SU-DHL-6 (cell line): ENCODE data around the gene EOMES.
A peak's percentile ranks its signal among the peaks of the same experiment; 100 is the strongest.

Experiments
- H2AFZ ChIP-seq: fragments of 200-600 bp; sonication (generic); 2 replicates; pipeline ENCODE4 v1.6.1; 2014; ENCODE audit warnings: low read depth, mild to moderate bottlenecking, moderate library complexity, mixed read lengths, antibody characterized with exemption, low read length; ENCODE audit not compliant: severe bottlenecking
- H3F3A ChIP-seq: fragments of 200-600 bp; shearing (Covaris generic); 2 replicates; pipeline ENCODE4 v1.6.0; 2016; ENCODE audit warnings: antibody characterized with exemption, mild to moderate bottlenecking; ENCODE audit not compliant: insufficient read depth
- H3K27ac ChIP-seq: fragments of 200-600 bp; sonication (generic); 2 replicates; pipeline ENCODE4 v1.5.1; 2016; ENCODE audit warnings: low read depth, mild to moderate bottlenecking, low read length, moderate library complexity, mixed read lengths
- H3K27me3 ChIP-seq: fragments of 200-600 bp; sonication (generic), shearing (Covaris generic); 2 replicates; pipeline ENCODE4 v1.6.0; 2014; ENCODE audit warnings: mild to moderate bottlenecking, low read length
- H3K36me3 ChIP-seq: fragments of 200-600 bp; sonication (generic); 2 replicates; pipeline ENCODE4 v1.6.1; 2014; ENCODE audit warnings: mild to moderate bottlenecking, low read length, mixed read lengths
- H3K4me2 ChIP-seq: fragments of 300-600, 200-600 bp; shearing (Covaris generic), sonication (generic); 2 replicates; pipeline ENCODE4 v1.6.0; 2014; ENCODE audit warnings: low read length, low read depth, mild to moderate bottlenecking; ENCODE audit not compliant: poor library complexity, severe bottlenecking
- H3K4me3 ChIP-seq: fragments of 200-600 bp; sonication (generic); 2 replicates; pipeline ENCODE4 v1.5.1; 2014; ENCODE audit warnings: antibody characterized with exemption, low read length, mild to moderate bottlenecking, mixed read lengths; ENCODE audit not compliant: insufficient read depth, poor library complexity, severe bottlenecking
- H3K79me2 ChIP-seq: fragments of 200-600 bp; sonication (generic); 2 replicates; pipeline ENCODE4 v1.6.1; 2014; ENCODE audit warnings: mild to moderate bottlenecking, low read length, moderate library complexity; ENCODE audit not compliant: insufficient read depth
- H3K9ac ChIP-seq: fragments of 200-600 bp; sonication (generic); 2 replicates; pipeline ENCODE4 v1.7.0; 2014; ENCODE audit warnings: mild to moderate bottlenecking, low read length
- H3K9me2 ChIP-seq: fragments of 200-600 bp; sonication (generic); replicated peaks from 2 replicates; pipeline ENCODE4 v1.6.1; 2014; ENCODE audit warnings: low read length; ENCODE audit not compliant: insufficient read depth
- H3K9me3 ChIP-seq: fragments of 200-600 bp; sonication (generic); 2 replicates; pipeline ENCODE4 v1.6.1; 2014; ENCODE audit warnings: low read length, mixed read lengths; ENCODE audit not compliant: insufficient read depth
- H4K20me1 ChIP-seq: fragments of 200-600 bp; sonication (generic); 2 replicates; pipeline ENCODE4 v1.6.1; 2014; ENCODE audit warnings: low read depth, mild to moderate bottlenecking, antibody characterized with exemption, low read length, moderate library complexity, mixed read lengths
- CTCF ChIP-seq: fragments of 200-600 bp; sonication (generic); IDR thresholded peaks from one replicate; pipeline ENCODE4 v1.5.1; 2017; ENCODE audit warnings: antibody characterized with exemption, mild to moderate bottlenecking, low read length, moderate library complexity; ENCODE audit not compliant: insufficient read depth, poor library complexity, severe bottlenecking
- EZH2phosphoT487 ChIP-seq: fragments of 200-600 bp; sonication (generic), shearing (Covaris generic); conservative IDR thresholded peaks from 2 replicates; pipeline ENCODE4 v1.6.1; 2018; ENCODE audit warnings: mild to moderate bottlenecking, antibody characterized with exemption, low read length, moderate library complexity, mixed read lengths

EOMES gene

DNA sequence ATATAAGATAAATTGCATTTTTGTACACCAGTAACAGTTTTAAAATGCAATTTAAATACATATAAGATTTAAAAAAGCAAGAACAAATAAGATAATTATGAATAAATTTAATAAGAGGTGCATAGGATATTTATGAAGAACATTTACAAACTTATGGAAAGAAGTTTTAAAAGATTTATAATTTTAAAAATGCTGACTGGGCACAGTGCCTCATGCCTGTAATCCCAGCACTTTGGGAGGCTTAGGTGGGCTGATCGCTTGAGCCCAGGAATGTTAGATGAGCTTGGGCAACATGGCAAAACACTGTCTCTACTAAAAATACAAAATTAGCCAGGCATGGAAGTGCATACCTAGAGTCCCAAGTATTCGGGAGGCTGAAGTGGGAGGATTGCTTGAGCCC lies 37.8 kb downstream of the EOMES start:
- H3K27ac ChIP-seq: no peak overlapping the region
- H3K4me2 ChIP-seq: no peak overlapping the region
- no peak overlapping the region for H3K9ac ChIP-seq
- no peaks in the 10 kb centered on the region for H3K79me2 ChIP-seq
- no peaks in the 10 kb centered on the region for H4K20me1 ChIP-seq
- no peaks in the 10 kb centered on the region for H3K9me2 ChIP-seq
- no peaks in the 10 kb centered on the region for H3K27me3 ChIP-seq
- H3K9me3 ChIP-seq: no peaks in the 10 kb centered on the region
- TF ChIP-seq CTCF (no peak), EZH2phosphoT487 (no peak)
- no peaks in the 10 kb centered on the region for H3F3A ChIP-seq
- H3K36me3 ChIP-seq: no peaks in the 10 kb centered on the region
- H3K4me3 ChIP-seq: no peak overlapping the region
- H2AFZ ChIP-seq: no peak overlapping the region

DNA sequence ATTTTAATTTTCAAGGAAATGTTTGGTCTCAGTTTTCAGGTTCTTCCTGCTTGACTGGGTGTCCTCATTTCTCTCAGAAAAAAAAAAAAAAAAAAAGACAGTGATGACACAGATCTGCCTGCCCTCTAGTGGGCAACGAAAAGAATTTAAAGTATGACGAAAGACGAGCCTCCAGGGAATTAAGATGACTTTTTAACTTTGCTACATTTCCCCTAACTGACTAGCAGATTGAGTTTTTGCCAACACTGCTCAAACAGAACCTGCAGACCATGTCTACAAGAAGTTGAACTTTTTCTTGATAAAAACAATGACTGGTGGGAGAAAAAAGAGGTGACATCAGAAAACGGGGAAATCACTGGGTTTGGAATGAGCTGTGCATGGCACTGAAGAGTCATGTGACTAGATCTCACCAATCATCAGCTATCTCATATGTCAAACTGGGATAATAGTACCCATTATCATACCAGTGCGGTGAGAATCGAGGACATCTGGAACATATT lies 40.8 kb downstream of the EOMES start:
- no peaks in the 10 kb centered on the region for H3K36me3 ChIP-seq
- H3K79me2 ChIP-seq: no peaks in the 10 kb centered on the region
- no peaks in the 10 kb centered on the region for H3K9me3 ChIP-seq
- no peaks in the 10 kb centered on the region for H3K9me2 ChIP-seq
- H3F3A ChIP-seq: no peaks in the 10 kb centered on the region
- no peaks in the 10 kb centered on the region for H3K27me3 ChIP-seq
- no peak overlapping the region for H3K4me3 ChIP-seq
- H3K27ac ChIP-seq: no peak overlapping the region
- H3K4me2 ChIP-seq: peak overlapping the region; percentile 32
- H2AFZ ChIP-seq: peak overlapping the region; percentile 87
- no peak overlapping the region for H3K9ac ChIP-seq
- TF ChIP-seq EZH2phosphoT487 (no peak), CTCF (peak; percentile 52)
- no peaks in the 10 kb centered on the region for H4K20me1 ChIP-seq

GRCh38 chr3:27680517-27681246 lies 41.4 kb downstream of the EOMES start:
- H3K27me3 ChIP-seq: no peaks in the 10 kb centered on the region
- H3K79me2 ChIP-seq: no peaks in the 10 kb centered on the region
- H3F3A ChIP-seq: no peaks in the 10 kb centered on the region
- no peaks in the 10 kb centered on the region for H4K20me1 ChIP-seq
- TF ChIP-seq CTCF: no peak
- no peak for TF ChIP-seq EZH2phosphoT487
- no peaks in the 10 kb centered on the region for H3K36me3 ChIP-seq
- H3K9me2 ChIP-seq: no peaks in the 10 kb centered on the region
- no peak overlapping the region for H3K27ac ChIP-seq
- no peak overlapping the region for H3K4me2 ChIP-seq
- H3K4me3 ChIP-seq: no peak overlapping the region
- no peak overlapping the region for H3K9ac ChIP-seq
- H2AFZ ChIP-seq: peak overlapping the region; percentile 87
- H3K9me3 ChIP-seq: no peaks in the 10 kb centered on the region
